SK-N-SH (cell line): ENCODE measurements around the gene SMYD1. TPM values are rescaled to one million over a fixed set of nuclear protein-coding genes. Genes with fewer than 3 reads are reported as not detected.

Experiments used
- CTCF ChIA-PET: fragments of 300-600, 350-600 bp; formaldehyde crosslinking; extraction: SDS; loops from one replicate; lab custom pipeline; 2021; lab: Yijun Ruan, JAX
- POLR2A ChIA-PET: fragments of 350-600 bp; sonication (Branson Sonifier 250); formaldehyde crosslinking; extraction: SDS; loops from one replicate; lab custom pipeline; 2020; ENCODE audit warnings: antibody characterized with exemption, inconsistent platforms; lab: Yijun Ruan, JAX
- DNase-seq: peaks from one replicate; pipeline ENCODE4 v3.0.0; 2012
- H2AFZ ChIP-seq: fragments of 200-600 bp; sonication (generic); 2 replicates; pipeline ENCODE4 v1.8.1; 2016; ENCODE audit warnings: antibody characterized with exemption, mild to moderate bottlenecking, low read depth
- H3F3A ChIP-seq: fragments of 200-600 bp; sonication (generic); replicated peaks from 2 replicates; pipeline ENCODE3; 2016; ENCODE audit warnings: antibody characterized with exemption, mild to moderate bottlenecking; ENCODE audit not compliant: insufficient read depth
- H3K27ac ChIP-seq, 2 experiments: fragments of 200-500 bp in 1 of 2; fragments of 200-600 bp in 1 of 2; sonication (Bioruptor generic) in 1 of 2; sonication (generic), shearing (Covaris generic) in 1 of 2; 2 replicates each; pipeline versions ENCODE4 v1.5.1 to v1.6.1; 2014 to 2016; ENCODE audit warnings: low read depth in 2 of 2, inconsistent platforms in 1 of 2, low read length in 1 of 2, mild to moderate bottlenecking in 1 of 2, mixed read lengths in 1 of 2
- H3K27me3 ChIP-seq: fragments of 200-600 bp; sonication (generic), shearing (Covaris generic); 2 replicates; pipeline ENCODE4 v1.6.1; 2016; ENCODE audit warnings: mixed run types; ENCODE audit not compliant: insufficient read depth
- H3K36me3 ChIP-seq, 2 experiments: fragments of 200-500 bp in 1 of 2; fragments of 200-600 bp in 1 of 2; sonication (Bioruptor generic) in 1 of 2; sonication (generic) in 1 of 2; replicated peaks in 1 of 2; 2 replicates each; pipeline versions ENCODE3 to v1.5.1; 2014 to 2016; ENCODE audit warnings: low read length in 1 of 2, mild to moderate bottlenecking in 1 of 2; ENCODE audit not compliant: insufficient read depth in 2 of 2, control insufficient read depth in 1 of 2
- H3K4me1 ChIP-seq, 2 experiments: fragments of 200-500 bp in 1 of 2; fragments of 200-600 bp in 1 of 2; sonication (Bioruptor generic) in 1 of 2; sonication (generic), shearing (Covaris generic) in 1 of 2; 2 replicates each; pipeline versions ENCODE4 v1.5.1 to v1.6.1; 2014 to 2016; ENCODE audit warnings: low read depth in 1 of 2, low read length in 1 of 2, mixed run types in 1 of 2; ENCODE audit not compliant: insufficient read depth in 2 of 2, control insufficient read depth in 1 of 2
- H3K4me2 ChIP-seq: fragments of 200-600 bp; sonication (generic), shearing (Covaris generic); 2 replicates; pipeline ENCODE4 v1.6.1; 2017; ENCODE audit warnings: mixed run types
- H3K4me3 ChIP-seq, 2 experiments: fragments of 200-500 bp in 1 of 2; fragments of 200-600 bp in 1 of 2; sonication (Bioruptor generic) in 1 of 2; sonication (generic), shearing (Covaris generic) in 1 of 2; 2 replicates each; pipeline versions ENCODE4 v1.5.1 to v1.8.1; 2014 to 2016; ENCODE audit warnings: low read depth in 2 of 2, inconsistent platforms in 1 of 2, low read length in 1 of 2, mild to moderate bottlenecking in 1 of 2, mixed read lengths in 1 of 2, moderate library complexity in 1 of 2
- H3K79me2 ChIP-seq: fragments of 200-600 bp; sonication (generic); 2 replicates; pipeline ENCODE4 v1.8.1; 2017; ENCODE audit warnings: mild to moderate bottlenecking; ENCODE audit not compliant: insufficient read depth
- H3K9ac ChIP-seq: fragments of 200-600 bp; sonication (generic); 2 replicates; pipeline ENCODE4 v1.6.1; 2017; ENCODE audit warnings: mixed run types
- H3K9me2 ChIP-seq: fragments of 200-600 bp; sonication (generic); 2 replicates; pipeline ENCODE4 v1.6.1; 2017; ENCODE audit warnings: mixed run types
- H3K9me3 ChIP-seq: fragments of 200-600 bp; sonication (generic); 2 replicates; pipeline ENCODE4 v1.6.1; 2017; ENCODE audit warnings: mixed run types, mild to moderate bottlenecking, moderate library complexity
- H4K20me1 ChIP-seq: fragments of 200-600 bp; sonication (generic); 2 replicates; pipeline ENCODE4 v1.6.1; 2017; ENCODE audit warnings: mild to moderate bottlenecking, mixed run types; ENCODE audit not compliant: insufficient read depth
- CHD2 ChIP-seq: fragments of 150-350 bp; IDR thresholded peaks from 2 replicates; pipeline ENCODE4 v1.6.1; 2018; ENCODE audit warnings: low read length; ENCODE audit not compliant: partially characterized antibody
- CTCF ChIP-seq: fragments of 200-600 bp; sonication (generic); IDR thresholded peaks from 2 replicates; pipeline ENCODE4 v1.6.1; 2017; ENCODE audit warnings: antibody characterized with exemption, mild to moderate bottlenecking, moderate library complexity
- ELF1 ChIP-seq: IDR thresholded peaks from 2 replicates; pipeline ENCODE4 v1.4.0; 2012
- FOSL2 ChIP-seq: IDR thresholded peaks from 2 replicates; pipeline ENCODE4 v1.4.0; 2012; ENCODE audit warnings: low read depth, mild to moderate bottlenecking, moderate library complexity, borderline replicate concordance
- GABPA ChIP-seq: IDR thresholded peaks from 2 replicates; pipeline ENCODE4 v1.4.0; 2012; ENCODE audit warnings: low read depth, mild to moderate bottlenecking
- MEF2A ChIP-seq: IDR thresholded peaks from 2 replicates; pipeline ENCODE4 v1.4.0; 2012; ENCODE audit warnings: low read depth, borderline replicate concordance
- NFIC ChIP-seq: IDR thresholded peaks from 2 replicates; pipeline ENCODE4 v1.4.0; 2012; ENCODE audit warnings: borderline replicate concordance
- SIN3A ChIP-seq: IDR thresholded peaks from 2 replicates; pipeline ENCODE4 v1.6.1; 2012; ENCODE audit warnings: low read depth, mild to moderate bottlenecking, low read length, moderate library complexity, borderline replicate concordance
- SMC3 ChIP-seq: IDR thresholded peaks from 2 replicates; pipeline ENCODE4 v1.6.1; 2012; ENCODE audit warnings: low read depth, low read length, improper control_type of control experiment
- TAF1 ChIP-seq: IDR thresholded peaks from 2 replicates; pipeline ENCODE4 v1.6.1; 2012; ENCODE audit warnings: low read depth, mild to moderate bottlenecking, low read length, moderate library complexity, borderline replicate concordance
- TCF12 ChIP-seq: IDR thresholded peaks from 2 replicates; pipeline ENCODE4 v1.4.0; 2012
- YY1 ChIP-seq: IDR thresholded peaks from 2 replicates; pipeline ENCODE4 v1.4.0; 2012; ENCODE audit warnings: low read depth, mild to moderate bottlenecking
- WGBS: methylation state at CpG from one replicate; pipeline ENCODE4 v1.1.6; 2017; ENCODE audit warnings: low lambda C conversion rate; 5-methylcytosine and 5-hydroxymethylcytosine counted together
- polyA plus RNA-seq, 3 experiments: library from polyadenylated mRNA; depleted of rRNA; stranded (reverse); fragments of >200 nt; gene quantifications; 2 replicates each; pipeline ENCODE4 v1.2.3, GENCODE V29; 2012
- TF ChIP-seq, protein P1 (sequence below): IDR thresholded peaks from 2 replicates; pipeline ENCODE4 v1.4.0; 2012; ENCODE audit warnings: low read depth, borderline replicate concordance
- TF ChIP-seq, protein P2 (sequence below): IDR thresholded peaks from 2 replicates; pipeline ENCODE4 v1.4.0; 2012; ENCODE audit warnings: low read depth

Gene SMYD1
- polyA plus RNA-seq, 1 of the 3 experiments (the other 2 are of a cell fraction): not detected

GRCh38 chr2:88081924-88082608 lies 14.4 kb downstream of the SMYD1 start:
- no peaks in the 10 kb centered on the region for H3F3A ChIP-seq
- no peaks in the 10 kb centered on the region for H3K9me2 ChIP-seq
- WGBS: 58% methylated on average over 4 of the region's 4 CpGs
- H3K27me3 ChIP-seq: no peaks in the 10 kb centered on the region
- POLR2A ChIA-PET: no interaction called here
- H2AFZ ChIP-seq: no peak overlapping the region
- peaks cover 0 to 14% of the 10 kb centered on the region in 2 experiments; a peak in 1 of 4 replicates for H3K4me1 ChIP-seq
- H3K36me3 ChIP-seq: no peaks in the 10 kb centered on the region
- H3K79me2 ChIP-seq: no peaks in the 10 kb centered on the region
- TF ChIP-seq NFIC: no peak
- TF ChIP-seq SIN3A: no peak
- TF ChIP-seq, protein P1, sequence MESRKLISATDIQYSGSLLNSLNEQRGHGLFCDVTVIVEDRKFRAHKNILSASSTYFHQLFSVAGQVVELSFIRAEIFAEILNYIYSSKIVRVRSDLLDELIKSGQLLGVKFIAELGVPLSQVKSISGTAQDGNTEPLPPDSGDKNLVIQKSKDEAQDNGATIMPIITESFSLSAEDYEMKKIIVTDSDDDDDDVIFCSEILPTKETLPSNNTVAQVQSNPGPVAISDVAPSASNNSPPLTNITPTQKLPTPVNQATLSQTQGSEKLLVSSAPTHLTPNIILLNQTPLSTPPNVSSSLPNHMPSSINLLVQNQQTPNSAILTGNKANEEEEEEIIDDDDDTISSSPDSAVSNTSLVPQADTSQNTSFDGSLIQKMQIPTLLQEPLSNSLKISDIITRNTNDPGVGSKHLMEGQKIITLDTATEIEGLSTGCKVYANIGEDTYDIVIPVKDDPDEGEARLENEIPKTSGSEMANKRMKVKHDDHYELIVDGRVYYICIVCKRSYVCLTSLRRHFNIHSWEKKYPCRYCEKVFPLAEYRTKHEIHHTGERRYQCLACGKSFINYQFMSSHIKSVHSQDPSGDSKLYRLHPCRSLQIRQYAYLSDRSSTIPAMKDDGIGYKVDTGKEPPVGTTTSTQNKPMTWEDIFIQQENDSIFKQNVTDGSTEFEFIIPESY: no peak
- TF ChIP-seq CTCF: no peak
- no peak for TF ChIP-seq SMC3
- DNase-seq: no peak
- CTCF ChIA-PET: interaction anchor here (1.0 to 2.0 kb wide), 2 partner anchors 22 to 80 kb away, joined by 4 to 8 read pairs; no protein-coding TSS in a partner anchor
- no peaks in the 10 kb centered on the region for H4K20me1 ChIP-seq
- H3K4me2 ChIP-seq: no peak overlapping the region
- no peak overlapping the region for H3K4me3 ChIP-seq
- H3K27ac ChIP-seq: no peak overlapping the region
- no peak overlapping the region for H3K9ac ChIP-seq
- no peaks in the 10 kb centered on the region for H3K9me3 ChIP-seq

GRCh38 chr2:88082781-88083180 lies 15.2 kb downstream of the SMYD1 start:
- Histone ChIP-seq H3K4me3 (no peak overlapping the region), H3K9me2 (no peaks in the 10 kb centered on the region), H3K4me2 (no peak overlapping the region), H4K20me1 (no peaks in the 10 kb centered on the region), H3F3A (no peaks in the 10 kb centered on the region), H3K27me3 (no peaks in the 10 kb centered on the region), H3K27ac (no peak overlapping the region), H3K36me3 (no peaks in the 10 kb centered on the region), H3K9ac (no peak overlapping the region), H3K79me2 (no peaks in the 10 kb centered on the region), H3K4me1 (peaks cover 0 to 12% of the 10 kb centered on the region in 2 experiments; a peak in 1 of 4 replicates), H3K9me3 (no peaks in the 10 kb centered on the region), H2AFZ (no peak overlapping the region)
- 83% methylated on average over 1 of the region's 1 CpG for WGBS
- ChIA-PET POLR2A (no interaction called here), CTCF (interaction anchor here (1.0 to 2.0 kb wide), 2 partner anchors 22 to 81 kb away, joined by 4 to 8 read pairs; no protein-coding TSS in a partner anchor)
- DNase-seq: no peak
- TF ChIP-seq YY1 (no peak), CHD2 (no peak), MEF2A (no peak), CTCF (no peak), TCF12 (no peak), GABPA (no peak), ELF1 (no peak), FOSL2 (no peak), TAF1 (no peak)
- TF ChIP-seq, protein P2, sequence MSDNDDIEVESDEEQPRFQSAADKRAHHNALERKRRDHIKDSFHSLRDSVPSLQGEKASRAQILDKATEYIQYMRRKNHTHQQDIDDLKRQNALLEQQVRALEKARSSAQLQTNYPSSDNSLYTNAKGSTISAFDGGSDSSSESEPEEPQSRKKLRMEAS: no peak
